HG03039 (cell line): Measurements from ENCODE around the gene OSMR.

Source experiments
- ATAC-seq: cut with Tn5 transposase; IDR thresholded peaks from one replicate; pipeline ENCODE4 v1.9.1; 2021; ENCODE audit warnings: mild to moderate bottlenecking, moderate library complexity; ENCODE audit not compliant: unreplicated experiment

The OSMR gene

DNA sequence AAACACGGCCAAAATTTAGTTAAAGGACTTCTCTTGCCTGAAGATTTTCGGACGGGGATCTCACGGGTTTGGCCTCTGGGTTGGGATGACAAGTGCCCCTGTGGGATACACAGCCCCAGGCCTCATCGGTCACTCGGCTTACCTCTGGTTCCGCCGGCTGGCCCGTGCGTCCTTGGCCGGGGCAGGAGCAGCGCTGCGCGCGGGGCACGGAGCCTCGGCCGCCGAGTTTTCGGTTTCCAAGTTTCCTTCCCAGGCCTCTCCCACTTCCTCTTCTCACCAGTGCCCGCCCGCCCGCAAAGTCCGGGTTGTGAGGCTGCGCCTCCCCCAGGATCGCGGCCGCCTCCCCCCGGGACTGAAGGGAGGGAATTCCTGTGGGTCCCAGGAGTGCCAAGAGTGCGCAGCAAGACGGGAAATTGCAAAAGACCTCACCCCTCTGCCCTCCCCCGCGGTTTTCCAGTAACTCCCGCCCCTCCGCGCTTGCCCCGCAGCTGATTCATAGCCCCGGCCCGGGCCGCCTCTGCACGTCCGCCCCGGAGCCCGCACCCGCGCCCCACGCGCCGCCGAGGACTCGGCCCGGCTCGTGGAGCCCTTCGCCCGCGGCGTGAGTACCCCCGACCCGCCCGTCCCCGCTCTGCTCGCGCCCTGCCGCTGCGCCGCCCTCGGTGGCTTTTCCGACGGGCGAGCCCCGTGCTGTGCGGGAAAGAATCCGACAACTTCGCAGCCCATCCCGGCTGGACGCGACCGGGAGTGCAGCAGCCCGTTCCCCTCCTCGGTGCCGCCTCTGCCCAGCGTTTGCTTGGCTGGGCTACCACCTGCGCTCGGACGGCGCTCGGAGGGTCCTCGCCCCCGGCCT is at the start of gene OSMR:
Gene OSMR, plus strand, starts transcription at position 487 of the 853 bp plus-strand sequence. CDS start 23,033 bp downstream, outside the sequence.
- no peak for ATAC-seq

DNA sequence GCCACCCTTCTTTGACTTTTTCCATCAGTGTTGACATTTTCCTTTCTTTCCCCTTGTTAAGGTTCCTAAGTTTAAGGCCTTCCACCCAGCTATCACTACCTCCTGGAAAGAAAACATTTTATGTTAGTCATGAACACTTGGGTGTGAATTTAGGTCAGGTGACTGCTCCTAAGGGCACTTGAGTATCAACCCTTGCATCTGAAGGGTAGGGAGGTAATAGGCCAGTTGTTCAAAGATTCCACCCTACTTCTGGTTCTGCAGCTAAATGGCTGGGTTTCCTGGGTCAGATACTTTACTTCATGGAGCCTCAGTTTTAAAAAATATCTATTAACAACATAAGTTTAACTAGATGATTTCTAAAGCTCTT is 49.1 kb upstream of the OSMR start:
- no peak for ATAC-seq

DNA sequence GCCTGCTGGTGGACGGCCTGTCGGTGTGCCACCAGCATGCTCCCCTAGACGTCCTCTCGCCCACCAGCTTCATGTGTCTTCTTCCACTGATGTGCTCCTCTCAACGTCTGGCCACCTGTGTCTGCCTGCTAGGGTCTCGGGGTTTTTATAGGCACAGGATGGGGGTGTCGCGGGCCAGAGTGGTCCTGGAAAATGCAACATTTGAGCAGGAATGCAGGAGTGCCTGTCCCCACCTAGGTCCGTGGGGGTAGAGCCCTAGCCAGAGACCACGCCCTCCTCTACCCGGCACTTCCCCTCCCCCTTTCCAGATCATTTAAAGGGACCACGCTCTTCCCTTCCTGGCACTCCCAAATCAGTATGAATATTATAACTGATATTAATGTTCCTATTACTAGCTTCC is 48.0 kb upstream of the OSMR start:
- ATAC-seq: no peak

DNA sequence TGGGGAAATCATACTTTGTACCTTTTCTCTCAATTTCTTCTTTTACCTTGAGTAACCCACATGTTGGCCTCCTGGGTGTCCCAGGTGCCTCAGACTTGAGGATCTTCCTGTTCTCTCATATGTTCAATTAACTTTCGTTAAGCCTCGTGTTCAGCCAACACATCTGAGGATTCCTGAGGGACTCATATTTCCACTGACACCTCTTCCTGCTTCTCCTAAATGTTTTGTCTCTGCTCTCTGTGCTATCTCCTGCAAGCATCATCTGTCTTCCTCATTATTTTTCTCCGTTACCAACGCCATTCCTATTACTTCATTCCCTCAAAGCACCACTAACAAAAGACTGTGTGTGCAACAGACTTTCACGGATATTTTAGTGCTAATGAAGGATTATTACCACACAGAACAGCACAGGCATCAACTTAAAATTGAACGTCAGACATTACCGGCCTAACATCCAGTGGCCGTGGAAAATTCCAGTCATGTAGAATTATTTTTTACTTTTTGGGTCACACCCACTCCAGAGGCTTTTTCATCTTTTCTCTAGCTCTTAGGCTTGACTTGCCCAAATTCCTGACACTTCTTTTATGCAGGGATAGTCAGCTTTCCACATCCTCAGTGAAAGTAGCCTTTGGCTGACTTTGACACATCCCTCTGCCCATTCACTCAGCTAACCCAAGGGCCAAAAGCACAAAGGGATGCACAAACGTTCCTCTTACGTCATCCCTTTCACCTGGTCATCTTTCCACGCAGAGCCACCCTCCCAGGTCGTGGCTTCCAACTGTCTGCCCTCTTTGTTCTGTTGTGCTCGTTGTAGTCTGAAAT is 46.0 kb upstream of the OSMR start:
- no peak for ATAC-seq

DNA sequence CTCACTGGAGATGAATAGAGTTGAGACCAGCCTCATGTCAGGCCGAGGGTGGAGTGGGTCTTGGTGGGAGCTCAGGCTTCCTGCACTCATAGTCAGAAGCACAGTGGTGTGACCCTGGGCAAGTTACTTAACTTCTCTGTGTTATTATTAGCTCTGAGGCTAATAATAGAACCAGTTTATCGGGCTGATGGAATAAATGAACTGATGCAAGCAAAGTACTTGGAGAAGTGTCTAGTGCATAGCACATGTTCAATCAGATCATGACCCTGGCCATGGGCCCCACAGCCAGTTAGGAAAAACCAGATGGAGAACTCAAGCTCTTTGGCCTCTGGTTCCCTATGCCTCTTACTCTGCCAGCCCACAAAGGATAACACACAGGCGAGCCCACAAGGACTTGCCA is 45.3 kb upstream of the OSMR start:
- ATAC-seq: no peak

DNA sequence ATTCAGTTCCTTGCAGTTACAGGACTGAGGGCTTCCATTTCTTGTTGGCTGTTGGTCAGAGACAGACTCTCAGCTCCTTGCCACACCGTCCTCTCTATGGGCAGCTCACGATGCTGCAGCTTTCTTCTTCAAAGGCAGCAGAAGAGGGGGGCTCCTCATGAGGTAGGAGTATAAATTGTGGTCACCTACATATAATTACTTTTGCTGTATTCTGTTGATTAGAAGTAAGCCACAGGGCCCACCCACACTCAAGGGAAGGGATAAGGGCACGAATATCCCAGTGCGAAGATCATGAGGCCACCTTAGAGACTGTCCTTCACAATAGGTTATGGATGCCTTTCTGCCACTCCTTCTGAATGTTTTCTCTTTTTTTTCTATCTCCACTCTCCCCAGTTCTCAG is 43.7 kb upstream of the OSMR start:
- ATAC-seq: no peak

DNA sequence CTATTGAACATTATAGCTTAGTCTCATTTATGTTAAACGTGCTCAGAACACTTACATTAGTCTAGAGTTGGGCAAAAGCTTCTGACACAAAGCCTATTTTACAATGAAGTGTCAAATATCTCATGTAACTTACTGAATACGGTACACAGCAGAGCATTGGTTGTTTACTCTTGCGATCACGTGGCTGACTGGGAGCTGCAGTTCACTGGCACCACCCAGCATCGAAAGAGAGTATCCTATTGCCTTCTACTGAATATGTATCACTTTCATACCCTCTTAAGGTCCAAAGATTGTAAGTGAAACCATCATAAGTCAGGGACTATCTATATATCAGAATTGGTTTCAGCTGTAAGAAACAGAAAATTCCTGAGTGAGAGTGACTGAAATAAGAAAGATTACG is 42.6 kb upstream of the OSMR start:
- no peak for ATAC-seq

DNA sequence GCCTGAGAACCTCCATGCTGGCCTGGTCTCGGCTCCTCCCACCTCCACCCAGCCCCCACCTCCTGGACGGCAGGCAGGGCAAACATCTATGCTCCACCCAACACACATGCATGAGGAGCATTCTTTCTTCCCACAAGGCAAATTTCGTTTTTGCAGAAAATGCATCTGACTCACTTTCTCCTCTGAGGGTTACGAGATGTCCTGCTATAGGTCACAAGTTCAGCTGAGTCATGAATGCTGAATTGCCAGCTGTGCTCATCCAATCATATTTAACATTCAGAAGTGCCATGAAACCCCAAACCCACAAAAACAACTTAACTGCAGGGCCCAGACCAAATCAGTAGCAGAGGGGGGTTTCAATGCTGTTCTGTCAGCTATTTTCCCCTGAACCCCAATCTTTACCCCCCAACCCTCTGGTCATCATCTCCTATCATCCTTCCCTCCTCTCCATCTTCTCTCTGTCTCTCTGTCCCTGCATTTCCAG is 39.0 kb upstream of the OSMR start:
- ATAC-seq: no peak

DNA sequence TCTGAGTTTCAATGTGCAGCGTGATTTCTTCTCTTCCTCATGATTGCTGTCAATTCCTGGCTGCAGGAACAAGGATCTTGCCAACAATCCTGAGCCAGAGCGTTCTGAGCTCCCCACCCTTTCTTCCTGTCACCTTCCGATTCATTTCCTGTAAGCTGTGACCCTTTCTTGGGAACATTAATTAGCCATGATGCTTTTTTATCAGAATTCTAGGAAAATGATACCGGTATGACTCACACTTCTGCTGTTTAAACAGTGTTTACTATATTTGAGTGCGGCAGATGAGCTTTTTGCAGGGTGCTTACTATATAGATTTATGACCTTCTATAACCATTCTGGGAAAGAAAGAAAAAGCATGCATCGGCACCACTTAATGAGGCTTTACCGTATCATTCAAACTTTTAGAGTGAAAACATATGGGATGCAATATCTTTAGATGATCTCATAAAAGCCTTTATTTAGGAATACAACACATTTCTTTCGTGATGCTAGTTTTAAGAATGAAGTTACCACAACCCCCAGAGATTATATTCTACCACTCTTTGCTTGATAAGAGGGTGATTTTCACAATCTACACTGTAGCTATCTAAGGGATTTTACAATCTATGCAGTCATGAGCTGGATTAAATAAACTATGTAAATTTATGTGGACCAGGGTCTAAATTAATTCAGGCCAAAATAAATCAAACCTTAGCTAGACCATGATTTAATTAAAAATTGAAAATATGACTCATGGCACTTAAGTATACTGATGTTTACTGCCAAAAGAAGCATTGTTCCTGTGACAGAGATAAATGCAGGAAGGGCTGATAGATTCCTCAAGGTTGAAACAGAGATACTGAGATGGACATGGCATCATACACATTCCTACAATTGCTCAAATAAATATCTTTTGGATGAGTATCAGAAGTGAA is 38.0 kb upstream of the OSMR start:
- no peak for ATAC-seq

DNA sequence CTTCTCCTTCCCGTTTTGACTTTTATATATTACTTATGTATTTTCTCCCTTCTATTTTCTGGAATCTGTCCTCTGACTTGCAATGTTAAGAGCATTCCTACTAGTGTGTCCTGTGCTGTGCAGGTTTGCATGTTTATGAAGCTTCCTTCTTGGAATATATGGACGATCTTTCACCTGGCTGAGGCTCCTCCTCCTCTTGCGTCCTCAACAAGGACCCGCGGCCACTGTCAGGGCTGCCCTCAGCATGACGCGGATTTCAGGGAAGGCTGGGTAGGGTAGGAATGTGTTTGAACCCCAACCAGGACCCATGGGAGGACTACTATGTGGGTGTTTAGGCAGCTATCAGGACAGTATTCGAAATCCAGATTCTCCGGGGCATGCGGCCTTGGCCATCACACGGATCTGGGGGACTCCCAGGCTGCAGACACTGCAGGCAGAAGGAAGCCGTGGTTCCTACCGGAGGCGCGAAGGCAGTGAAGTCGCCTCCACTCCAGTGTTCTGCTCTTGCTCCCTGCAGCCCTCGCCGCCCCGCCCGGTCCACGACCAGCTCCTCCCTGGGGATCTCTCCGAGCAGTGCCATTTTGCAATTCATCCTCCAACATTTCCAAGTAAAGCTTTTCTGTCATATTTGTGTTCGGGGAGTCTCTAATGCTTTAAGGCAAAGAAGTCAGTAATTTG is 37.0 kb upstream of the OSMR start:
- no peak for ATAC-seq

DNA sequence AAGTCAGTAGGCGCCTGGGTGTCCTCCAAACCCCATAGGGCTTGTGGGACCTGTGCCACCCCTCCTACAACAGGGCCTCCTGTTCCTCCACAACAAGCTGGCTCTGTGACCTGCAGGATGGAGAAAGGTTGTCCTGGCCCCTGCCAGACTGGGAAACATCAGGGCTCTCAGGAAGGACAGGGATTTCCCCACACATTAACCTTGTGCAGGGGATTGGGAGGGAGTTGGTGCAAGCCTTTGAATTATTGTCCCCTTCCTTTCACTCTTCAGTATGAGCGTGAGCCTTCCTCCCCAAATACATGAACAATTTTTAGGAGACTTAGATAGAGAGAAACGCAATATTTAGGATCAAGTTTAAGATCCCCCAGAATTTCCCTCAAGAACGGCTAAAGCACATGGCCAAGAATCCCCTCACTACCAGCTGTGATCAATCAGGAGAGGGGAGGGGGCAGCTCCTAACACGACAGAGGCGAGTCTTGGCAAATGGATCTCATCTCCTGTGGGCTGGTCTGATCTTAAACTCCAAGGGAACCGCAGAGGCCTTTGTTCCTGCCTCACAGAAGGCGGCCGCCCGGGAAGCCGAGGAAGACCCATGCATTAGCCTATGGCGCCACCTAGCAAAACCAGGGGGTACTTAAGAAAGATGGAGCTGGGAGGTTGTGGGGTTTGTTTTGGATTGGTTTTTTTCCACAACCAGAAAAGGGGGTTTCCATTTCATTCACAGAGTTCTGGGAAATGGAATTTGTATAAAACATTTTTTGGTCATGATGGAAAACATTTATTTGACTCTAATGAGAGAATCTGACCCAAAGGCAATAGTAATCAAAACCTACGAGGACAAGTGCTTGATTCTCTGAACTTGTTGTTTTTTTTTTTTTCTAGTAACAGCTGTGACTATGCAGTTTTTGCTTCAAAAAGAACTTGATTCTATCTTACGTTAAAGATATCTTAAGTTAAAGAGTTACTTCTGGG is 36.1 kb upstream of the OSMR start:
- no peak for ATAC-seq

DNA sequence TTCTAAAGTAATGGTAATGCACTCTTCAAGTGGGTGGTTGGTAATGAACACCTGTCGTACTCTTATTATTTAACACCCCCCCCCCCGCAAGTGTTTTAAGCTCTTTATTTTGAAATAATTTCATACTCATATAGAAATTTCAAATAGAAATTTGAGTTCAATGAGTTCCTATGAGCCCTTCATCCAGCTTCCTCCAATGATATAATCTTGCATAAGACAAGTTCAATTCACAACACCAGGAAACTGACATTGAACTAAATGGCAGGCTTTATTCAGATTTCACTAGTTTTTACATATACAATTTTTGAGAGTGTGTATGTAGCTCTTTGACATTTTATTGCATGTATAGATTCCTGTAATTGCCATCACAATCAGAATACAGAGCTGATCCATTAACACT is 30.9 kb upstream of the OSMR start:
- ATAC-seq: no peak

DNA sequence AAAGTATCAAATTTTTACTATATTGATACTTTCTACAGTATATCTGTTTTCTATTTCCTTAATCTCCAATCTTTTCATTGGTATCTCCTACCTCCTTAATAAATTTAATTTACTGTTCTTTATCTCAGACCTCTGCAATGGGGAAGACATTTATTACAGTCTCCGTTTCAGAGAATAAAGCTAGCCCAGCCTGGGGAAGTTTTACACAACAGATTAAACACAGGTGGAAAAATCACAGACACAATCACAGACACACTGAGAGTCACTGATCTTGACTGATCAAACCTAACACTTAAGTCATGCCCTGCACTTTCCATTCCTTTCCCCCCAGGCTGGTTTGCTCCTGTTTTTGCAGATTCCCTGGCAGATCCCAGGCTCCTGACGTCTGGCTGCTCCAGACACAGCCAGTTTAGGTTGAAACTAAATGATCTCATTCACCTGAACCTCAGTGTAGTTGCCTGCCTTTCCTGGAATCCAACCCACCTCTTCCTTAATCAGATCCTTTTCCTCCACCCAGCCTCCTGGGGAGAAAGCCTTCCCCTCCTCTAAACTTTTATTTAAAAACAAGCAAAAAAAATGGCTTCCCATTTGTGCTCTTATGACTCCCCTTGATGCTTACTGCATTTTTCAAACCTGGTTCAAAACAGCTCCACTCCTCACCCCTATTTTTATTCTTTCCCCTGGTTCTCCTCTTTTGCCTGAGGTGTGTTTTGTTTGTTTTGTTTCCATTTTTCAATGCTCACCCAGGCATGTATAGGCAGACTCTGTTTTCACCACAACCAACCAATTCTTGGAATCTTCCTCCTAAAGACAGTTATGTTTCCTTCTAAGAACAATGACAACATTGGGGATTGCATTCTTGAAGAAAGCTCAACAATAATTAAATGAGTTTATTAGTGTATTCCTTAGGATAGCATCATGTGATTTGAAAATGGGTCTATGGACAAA is 29.5 kb upstream of the OSMR start:
- no peak for ATAC-seq

DNA sequence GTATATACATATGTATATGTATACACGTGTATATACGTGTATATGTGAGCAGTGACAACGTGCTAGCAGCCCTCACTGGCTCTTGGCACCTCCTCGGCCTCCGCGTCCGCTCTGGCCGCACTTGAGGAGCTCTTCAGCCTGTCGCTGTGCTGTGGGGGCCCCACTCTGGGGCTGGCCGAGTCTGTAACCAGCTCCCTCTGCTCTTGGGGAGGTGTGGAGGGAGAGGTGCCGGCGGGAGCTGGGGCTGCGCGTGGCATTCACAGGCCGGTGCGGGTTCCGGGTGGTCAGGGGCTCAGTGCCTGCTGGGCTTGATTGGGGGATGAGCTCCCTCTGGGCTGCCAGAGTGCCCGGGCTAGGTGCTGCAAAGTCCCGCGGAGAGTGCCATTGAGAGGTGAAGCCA is 24.1 kb upstream of the OSMR start:
- no peak for ATAC-seq

DNA sequence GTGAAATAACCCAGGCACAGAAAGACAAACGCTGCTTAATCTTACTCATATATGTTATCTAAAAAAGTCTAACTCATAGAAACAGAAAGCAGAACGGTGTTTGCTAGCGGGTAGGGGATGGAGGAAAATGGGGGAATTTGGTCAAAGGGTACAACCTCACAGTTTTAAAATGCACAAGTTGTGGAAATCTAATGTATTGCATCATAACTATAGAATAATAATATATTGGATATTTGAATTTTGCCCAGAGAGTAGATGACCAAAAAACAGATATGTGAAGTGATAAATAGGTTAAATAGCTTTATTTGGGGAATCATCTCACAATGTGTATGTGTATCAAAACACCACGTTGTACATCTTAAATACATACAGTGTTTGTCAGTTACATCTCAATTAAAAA is 22.3 kb upstream of the OSMR start:
- no peak for ATAC-seq

DNA sequence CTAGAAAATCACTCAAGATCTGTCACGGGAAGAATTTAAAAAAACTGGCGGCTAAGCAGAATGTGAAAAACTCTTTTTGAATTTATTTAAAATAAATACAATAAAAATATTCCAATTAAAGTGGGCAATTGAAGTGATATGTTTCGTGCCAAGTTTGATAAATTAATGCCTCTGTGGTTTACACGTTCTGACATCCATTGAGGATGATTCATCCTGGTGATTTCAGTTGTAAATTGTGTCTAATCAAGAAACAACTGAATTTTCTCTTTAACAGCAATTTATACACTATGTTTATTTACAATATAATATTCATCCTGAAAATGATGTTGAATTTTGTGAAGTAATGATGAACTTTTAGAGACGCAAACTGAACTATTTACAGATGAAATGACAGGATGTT is 21.0 kb upstream of the OSMR start:
- ATAC-seq: no peak

DNA sequence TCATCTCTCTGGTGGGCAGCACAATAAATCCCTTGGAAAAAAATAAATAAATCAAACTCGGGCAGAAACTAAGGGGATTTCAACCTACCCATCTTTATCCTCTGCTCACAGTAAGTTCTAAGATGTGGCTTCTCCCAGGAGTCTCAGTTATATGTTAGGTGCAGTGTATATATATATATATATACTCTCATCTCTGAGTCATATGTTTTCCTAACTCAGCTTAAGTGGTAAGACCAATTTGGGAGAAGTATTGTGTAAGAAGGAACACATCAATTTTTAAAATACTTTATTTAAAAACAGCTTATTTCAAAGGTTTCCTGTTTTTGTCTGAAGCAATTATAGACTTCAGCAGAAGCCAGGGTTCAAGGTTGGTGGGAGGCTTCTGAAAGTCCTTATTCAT is 20.3 kb upstream of the OSMR start:
- no peak for ATAC-seq

DNA sequence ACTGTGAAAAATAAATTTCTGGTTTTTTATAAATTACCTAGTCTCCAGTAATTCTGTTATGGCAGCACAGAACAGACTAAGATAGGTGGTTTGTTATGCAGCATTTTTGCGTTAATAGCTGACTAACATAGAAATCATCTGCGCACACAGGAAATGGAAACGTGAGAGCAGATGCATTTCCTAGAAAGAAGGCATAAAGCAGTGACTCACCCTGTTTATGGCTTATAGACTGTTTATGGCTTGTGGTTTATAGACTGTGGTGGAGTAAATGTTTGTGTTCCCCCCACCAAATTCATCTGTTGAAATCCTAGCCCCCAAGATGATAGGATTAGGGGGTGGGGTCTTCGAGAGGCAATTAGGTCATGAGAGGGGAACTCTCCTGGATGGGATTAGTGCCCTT is 18.3 kb upstream of the OSMR start:
- ATAC-seq: no peak
